ENCODE measurements around the gene HPS1.

Gene HPS1

DNA sequence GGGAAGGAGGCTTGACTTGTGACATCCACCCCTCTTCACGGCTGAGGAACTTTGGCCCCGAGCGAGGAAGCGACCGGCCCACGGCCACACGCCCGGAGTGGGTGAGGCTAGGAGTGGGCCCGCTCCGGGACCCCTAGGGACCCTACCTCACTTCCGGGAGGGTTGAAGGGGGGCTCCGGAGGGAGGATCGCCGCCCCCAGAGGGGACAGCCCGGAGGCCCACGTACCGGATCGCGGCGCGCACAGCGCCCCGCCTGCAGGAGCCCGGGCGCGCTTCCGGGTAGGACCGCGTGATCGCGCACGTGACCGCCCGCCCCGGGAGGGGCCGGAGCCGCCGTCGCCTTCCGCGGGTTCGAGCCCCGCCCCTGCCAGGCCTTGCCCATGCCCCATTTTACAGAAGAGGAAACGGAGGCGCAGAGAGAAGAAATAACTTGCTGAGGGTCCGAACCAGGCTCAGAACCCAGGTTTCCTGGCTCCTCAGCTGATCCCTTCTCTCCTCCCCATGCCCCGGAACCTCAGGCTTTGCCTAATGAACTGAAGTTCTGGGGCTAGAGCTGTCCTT is at the start of gene HPS1:
Gene HPS1, minus strand, starts transcription at position 275 of the 561 bp plus-strand sequence. CDS start 3,695 bp downstream, outside the sequence.
- ATAC-seq = peak; percentile 93
- Mint-ChIP-seq H3K9me3 (no peaks in the 10 kb centered on the region), H3K4me1 (peaks cover 39% of the 10 kb centered on the region), H3K36me3 (peaks cover 41% of the 10 kb centered on the region), H3K27ac (peak within 1 kb of the TSS; percentile 94), H3K4me3 (peak within 1 kb of the TSS; percentile 88)
- peak; percentile 83 to 93 for DNase-seq (ENCODE audit: low spot score in 2 of 2)

GRCh38 chr10:98492763-98493162 is 46.0 kb upstream of the HPS1 start:
- DNase-seq (ENCODE audit: low spot score in 2 of 2) = no peak
- no peaks in the 10 kb centered on the region for H3K4me1 Mint-ChIP-seq
- H3K9me3 Mint-ChIP-seq = peaks cover 12% of the 10 kb centered on the region
- no peak overlapping the region for H3K4me3 Mint-ChIP-seq
- ATAC-seq = no peak
- no peak overlapping the region for H3K27ac Mint-ChIP-seq
- no peaks in the 10 kb centered on the region for H3K36me3 Mint-ChIP-seq

DNA sequence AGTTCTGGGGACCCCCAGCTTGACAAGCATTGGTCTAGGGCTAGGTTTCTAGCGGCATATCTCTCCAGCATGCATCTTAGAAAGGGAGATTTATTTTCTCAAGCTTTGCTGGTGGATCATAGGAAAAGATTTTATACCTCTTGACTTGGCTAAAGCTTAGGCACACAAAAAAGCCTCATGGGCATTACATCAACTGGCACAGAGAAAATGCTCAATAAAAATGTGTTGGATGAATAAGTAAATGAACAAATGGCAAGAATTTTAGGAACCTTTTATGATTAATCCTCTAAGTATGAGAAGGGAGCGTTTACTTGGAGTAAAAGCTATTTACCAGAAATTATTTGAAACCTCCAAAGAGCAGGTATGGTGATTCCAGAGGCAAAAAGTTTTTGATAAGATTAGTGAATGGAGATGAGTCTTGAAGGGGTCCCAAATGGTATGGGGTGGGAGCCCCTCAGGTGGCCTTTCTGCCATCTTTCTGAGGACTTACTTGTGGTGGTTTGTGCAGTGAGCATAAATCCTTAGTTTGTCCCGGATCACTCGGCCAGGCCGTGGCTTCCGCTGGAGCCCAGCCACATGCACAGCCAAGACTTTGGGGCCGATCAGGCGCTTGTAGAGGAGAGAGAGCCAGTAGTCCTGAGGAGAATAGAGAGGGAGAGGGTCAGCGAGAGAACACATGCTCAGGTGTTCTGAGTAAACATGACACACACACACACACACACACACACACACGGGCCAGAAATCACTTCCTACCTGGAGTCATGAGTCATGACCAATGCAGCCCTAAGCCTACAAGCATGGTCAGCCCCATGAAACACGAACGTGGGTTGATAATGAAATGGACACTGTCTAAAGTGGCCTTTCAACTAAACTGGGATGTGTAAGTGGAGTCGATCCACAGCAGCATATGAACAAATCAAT is 43.1 kb upstream of the HPS1 start:
- H3K4me1 Mint-ChIP-seq = no peaks in the 10 kb centered on the region
- no peak overlapping the region for H3K27ac Mint-ChIP-seq
- H3K9me3 Mint-ChIP-seq = peaks cover 3% of the 10 kb centered on the region
- no peaks in the 10 kb centered on the region for H3K36me3 Mint-ChIP-seq
- no peak overlapping the region for H3K4me3 Mint-ChIP-seq
- no peak for ATAC-seq
- no peak for DNase-seq (ENCODE audit: low spot score in 2 of 2)

DNA sequence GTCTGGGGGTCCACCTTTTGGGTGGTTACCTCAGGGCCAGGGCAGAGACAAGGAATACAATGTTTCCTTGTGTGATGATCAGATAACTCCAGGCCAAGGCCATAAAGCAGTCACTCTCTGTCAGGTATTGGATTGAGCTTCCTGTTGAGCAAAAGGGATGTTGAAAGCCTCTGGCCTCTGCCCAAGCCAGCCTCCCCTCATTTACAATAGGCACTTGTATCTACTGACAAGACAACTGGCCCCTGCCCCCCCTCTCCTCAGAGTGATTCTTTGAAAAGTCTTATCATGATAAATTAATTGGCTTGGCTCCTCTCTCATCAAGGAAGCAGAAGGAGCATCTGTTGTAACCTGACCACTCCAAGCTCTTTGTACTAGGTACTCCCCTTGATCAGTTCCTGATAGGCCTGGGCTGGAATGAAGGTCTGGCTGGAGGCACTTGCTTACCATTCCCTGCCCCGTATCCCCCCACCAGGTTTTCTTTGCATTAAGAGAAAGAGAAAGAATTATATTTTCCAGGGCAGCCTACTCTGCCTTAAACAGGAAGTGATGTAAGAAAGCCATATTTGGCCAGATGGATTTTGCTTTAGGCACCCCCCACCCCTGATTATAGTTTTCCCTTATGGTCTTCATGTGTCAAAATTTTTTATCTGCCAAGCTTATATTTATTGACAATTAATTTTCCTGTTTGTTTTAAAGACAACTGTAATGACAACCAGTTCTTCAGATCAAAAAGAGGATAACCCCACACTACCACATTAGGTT is 42.1 kb upstream of the HPS1 start:
- Mint-ChIP-seq H3K27ac (no peak overlapping the region), H3K4me3 (no peak overlapping the region), H3K36me3 (no peaks in the 10 kb centered on the region), H3K9me3 (no peaks in the 10 kb centered on the region), H3K4me1 (no peaks in the 10 kb centered on the region)
- ATAC-seq = no peak
- DNase-seq (ENCODE audit: low spot score in 2 of 2) = no peak

- Mint-ChIP-seq H3K9me3 (no peaks in the 10 kb centered on the region), H3K36me3 (no peaks in the 10 kb centered on the region), H3K27ac (no peak overlapping the region), H3K4me1 (peaks cover under 1% of the 10 kb centered on the region), H3K4me3 (no peak overlapping the region)
- DNase-seq (ENCODE audit: low spot score in 2 of 2) (no peak), ATAC-seq (no peak)
Measured at GRCh38 chr10:98487649-98488048, 40.9 kb upstream of the HPS1 start.

DNA sequence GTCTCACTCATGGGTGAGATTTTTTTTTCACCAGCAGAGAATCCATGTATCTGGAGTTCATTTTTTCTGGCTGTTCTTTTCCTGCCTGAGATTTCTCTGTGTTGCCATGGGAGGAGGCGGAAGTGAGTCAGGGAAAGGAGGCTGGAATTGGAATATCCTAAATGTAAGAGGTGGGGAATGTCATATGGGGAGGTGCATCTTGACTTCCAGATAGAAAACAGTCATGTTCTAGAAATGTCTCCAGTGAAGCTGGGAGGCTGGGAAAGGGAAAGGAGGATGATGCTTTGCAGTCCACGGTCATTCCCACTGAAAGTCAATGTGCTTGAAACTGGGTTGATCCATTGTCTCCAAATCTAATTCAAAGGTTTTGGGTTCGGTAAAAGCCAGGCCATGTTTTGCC is 39.7 kb upstream of the HPS1 start:
- Mint-ChIP-seq H3K27ac (no peak overlapping the region), H3K9me3 (no peaks in the 10 kb centered on the region), H3K4me3 (no peak overlapping the region), H3K4me1 (peaks cover 8% of the 10 kb centered on the region), H3K36me3 (no peaks in the 10 kb centered on the region)
- DNase-seq (ENCODE audit: low spot score in 2 of 2) (no peak), ATAC-seq (no peak)

- H3K36me3 Mint-ChIP-seq = no peaks in the 10 kb centered on the region
- no peaks in the 10 kb centered on the region for H3K9me3 Mint-ChIP-seq
- no peak overlapping the region for H3K4me3 Mint-ChIP-seq
- ATAC-seq (no peak), DNase-seq (ENCODE audit: low spot score in 2 of 2) (no peak)
- no peak overlapping the region for H3K27ac Mint-ChIP-seq
- peaks cover 8% of the 10 kb centered on the region for H3K4me1 Mint-ChIP-seq
Measured at GRCh38 chr10:98485959-98486358, 39.2 kb upstream of the HPS1 start.

DNA sequence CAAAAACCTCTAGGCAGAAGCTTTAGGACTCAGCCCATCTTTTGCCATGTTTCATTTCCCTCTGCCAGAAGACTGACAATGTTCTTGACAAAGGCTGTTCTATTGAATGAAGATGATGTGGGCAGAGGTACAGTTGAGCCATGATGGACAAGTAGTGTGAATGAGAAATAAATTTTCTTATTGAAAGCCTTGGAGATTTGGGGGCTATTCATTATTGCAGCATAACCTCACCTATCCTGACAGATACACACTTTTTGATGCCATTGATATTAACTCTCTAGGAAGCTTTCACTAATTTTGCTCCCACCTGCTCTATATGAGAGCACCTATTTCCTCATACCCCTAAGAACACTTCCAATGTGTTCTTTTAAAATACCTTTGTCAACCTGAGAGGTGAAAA is 36.9 kb upstream of the HPS1 start:
- Mint-ChIP-seq H3K4me3 (no peak overlapping the region), H3K9me3 (no peaks in the 10 kb centered on the region), H3K36me3 (no peaks in the 10 kb centered on the region), H3K4me1 (peaks cover 8% of the 10 kb centered on the region), H3K27ac (no peak overlapping the region)
- ATAC-seq (no peak), DNase-seq (ENCODE audit: low spot score in 2 of 2) (no peak)

DNA sequence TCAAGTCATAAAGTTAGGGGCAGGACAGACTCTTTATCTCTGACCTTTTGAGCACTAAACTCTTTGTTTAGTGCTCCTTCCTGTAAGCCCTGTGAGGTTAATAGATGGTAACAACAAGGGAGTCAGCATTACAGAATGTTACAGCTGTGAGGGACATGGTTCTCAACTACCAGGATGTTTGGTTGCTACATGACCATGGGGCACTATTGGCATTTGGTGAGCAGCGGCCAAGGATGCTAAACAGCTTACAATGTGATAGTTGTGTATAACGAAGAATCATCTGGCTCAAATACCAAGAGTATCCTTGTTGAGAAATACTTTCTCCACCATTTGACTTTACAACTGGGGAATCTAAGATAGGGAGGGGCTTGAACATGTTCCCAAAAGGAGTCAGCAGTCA is 35.4 kb upstream of the HPS1 start:
- ATAC-seq (no peak), DNase-seq (ENCODE audit: low spot score in 2 of 2) (no peak)
- Mint-ChIP-seq H3K4me3 (no peak overlapping the region), H3K4me1 (peaks cover 8% of the 10 kb centered on the region), H3K9me3 (no peaks in the 10 kb centered on the region), H3K27ac (no peak overlapping the region), H3K36me3 (no peaks in the 10 kb centered on the region)

DNA sequence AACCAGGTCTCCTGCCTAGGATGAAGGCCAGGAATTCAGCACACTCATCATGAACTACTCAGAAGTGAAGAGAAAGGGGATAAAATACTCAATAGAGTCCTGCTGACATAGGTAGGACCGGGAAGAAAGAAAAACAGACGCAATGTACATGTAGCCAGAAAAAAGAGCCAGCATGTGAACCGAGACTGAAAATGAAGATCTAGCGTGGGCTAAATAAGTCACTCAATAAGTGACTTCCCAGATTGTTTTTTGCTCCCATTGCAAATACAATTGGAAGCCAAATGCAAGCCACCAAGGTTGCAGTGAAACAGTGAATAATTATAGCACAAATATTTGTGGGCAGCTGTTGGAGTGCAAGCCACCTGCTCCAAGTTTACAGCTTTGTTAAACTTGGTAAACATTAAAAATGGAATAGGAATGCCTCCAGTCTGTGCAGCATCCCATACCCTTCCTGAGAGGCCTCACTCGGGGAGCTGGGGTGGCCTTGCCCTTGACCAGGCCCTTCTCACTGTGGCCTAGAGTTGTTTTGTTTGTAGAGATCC is 34.7 kb upstream of the HPS1 start:
- Mint-ChIP-seq H3K27ac (no peak overlapping the region), H3K9me3 (no peaks in the 10 kb centered on the region), H3K4me1 (peaks cover 8% of the 10 kb centered on the region), H3K4me3 (no peak overlapping the region), H3K36me3 (no peaks in the 10 kb centered on the region)
- ATAC-seq = no peak
- no peak for DNase-seq (ENCODE audit: low spot score in 2 of 2)

DNA sequence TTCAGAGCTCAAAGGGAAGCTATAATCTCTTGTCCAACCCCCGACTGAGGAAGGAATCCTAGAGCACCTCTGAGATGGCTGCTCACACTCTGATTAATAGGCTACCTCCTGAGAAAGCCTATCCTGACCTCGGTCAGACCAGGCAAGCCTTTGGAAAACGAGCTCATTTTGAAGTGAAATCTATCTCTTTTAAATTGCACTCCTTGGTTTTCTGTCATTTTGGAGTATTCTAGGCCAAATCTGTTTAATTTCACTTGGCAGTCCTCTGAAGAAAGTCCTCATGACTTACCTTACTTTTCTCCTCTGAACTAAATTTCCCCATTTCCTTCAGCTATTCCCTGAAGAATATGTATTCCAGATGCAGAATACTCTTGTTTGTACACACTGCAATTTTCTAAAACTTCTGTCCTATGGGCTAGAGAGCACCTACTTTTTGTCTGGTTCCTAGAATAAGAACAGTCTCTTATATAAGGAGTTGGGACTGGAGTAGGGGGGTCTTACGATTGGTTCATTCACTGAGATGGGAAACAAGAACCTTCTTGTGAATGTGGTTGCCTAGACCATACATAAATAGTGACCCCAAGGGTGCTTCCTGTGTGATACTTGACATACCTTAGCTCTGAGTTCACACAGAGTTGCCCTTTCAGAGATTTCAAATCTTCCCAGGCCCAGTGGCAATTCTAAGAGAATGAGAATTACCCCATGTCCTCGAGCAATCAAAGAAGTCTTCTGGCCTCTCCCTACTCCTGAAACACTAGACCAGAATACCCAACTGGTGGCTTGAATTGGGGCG is 31.9 kb upstream of the HPS1 start:
- H3K27ac Mint-ChIP-seq = no peak overlapping the region
- no peaks in the 10 kb centered on the region for H3K36me3 Mint-ChIP-seq
- H3K4me1 Mint-ChIP-seq = peaks cover 8% of the 10 kb centered on the region
- ATAC-seq = no peak
- H3K9me3 Mint-ChIP-seq = no peaks in the 10 kb centered on the region
- DNase-seq (ENCODE audit: low spot score in 2 of 2) = no peak
- no peak overlapping the region for H3K4me3 Mint-ChIP-seq

- no peak overlapping the region for H3K27ac Mint-ChIP-seq
- no peaks in the 10 kb centered on the region for H3K36me3 Mint-ChIP-seq
- ATAC-seq (no peak), DNase-seq (ENCODE audit: low spot score in 2 of 2) (no peak)
- no peaks in the 10 kb centered on the region for H3K9me3 Mint-ChIP-seq
- peaks cover 8% of the 10 kb centered on the region for H3K4me1 Mint-ChIP-seq
- no peak overlapping the region for H3K4me3 Mint-ChIP-seq
Measured at GRCh38 chr10:98477861-98478260, 31.1 kb upstream of the HPS1 start.

DNA sequence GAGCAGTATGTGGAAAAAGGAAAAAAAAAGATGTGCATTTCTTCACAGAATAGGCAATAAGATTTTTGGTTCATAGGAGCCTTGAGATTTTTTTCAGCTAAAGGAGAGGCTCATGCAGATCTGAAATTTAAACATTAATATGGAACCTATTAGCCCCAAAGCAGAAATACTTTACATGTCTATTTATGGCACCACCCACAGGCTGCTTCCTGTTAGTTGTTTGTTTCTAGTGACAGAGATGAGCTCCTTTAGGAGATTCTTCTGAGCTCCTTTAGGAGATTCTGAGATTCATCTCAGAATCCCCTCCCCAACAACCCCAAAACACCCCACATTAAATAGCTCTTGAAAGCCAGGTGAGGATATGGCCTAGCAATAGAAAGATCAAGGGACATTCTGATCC is 27.9 kb upstream of the HPS1 start:
- Mint-ChIP-seq H3K36me3 (no peaks in the 10 kb centered on the region), H3K4me1 (no peaks in the 10 kb centered on the region), H3K9me3 (no peaks in the 10 kb centered on the region), H3K4me3 (no peak overlapping the region), H3K27ac (no peak overlapping the region)
- ATAC-seq (no peak), DNase-seq (ENCODE audit: low spot score in 2 of 2) (no peak)

DNA sequence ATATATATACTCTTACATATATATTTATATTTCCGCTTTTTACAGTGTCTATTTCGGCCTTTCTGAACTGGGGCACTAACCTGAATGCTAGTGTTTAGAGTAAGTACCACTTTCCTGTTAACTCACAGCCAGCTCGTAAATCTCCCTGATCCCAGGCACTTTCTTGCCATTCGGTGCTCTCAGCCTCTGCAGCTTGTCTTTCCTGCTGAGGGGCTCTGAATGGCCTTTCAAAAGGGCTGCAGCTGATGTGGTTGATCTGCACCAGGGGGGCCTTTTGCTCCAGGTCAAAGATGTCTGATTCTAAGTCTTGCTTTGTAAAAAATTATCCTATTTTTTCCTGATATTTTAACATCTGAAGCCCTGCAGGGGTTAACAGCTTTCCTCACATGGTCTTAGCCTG is 25.5 kb upstream of the HPS1 start:
- Mint-ChIP-seq H3K36me3 (no peaks in the 10 kb centered on the region), H3K9me3 (no peaks in the 10 kb centered on the region), H3K27ac (no peak overlapping the region), H3K4me3 (no peak overlapping the region), H3K4me1 (peaks cover 10% of the 10 kb centered on the region)
- DNase-seq (ENCODE audit: low spot score in 2 of 2) (no peak), ATAC-seq (no peak)

- DNase-seq (ENCODE audit: low spot score in 2 of 2) = no peak
- peaks cover 13% of the 10 kb centered on the region for H3K4me1 Mint-ChIP-seq
Measured at GRCh38 chr10:98470850-98471249, 24.1 kb upstream of the HPS1 start.

More at GRCh38 chr10:98470850-98471249, 24.1 kb upstream of the HPS1 start:
- Mint-ChIP-seq H3K36me3 (no peaks in the 10 kb centered on the region), H3K27ac (no peak overlapping the region), H3K9me3 (no peaks in the 10 kb centered on the region), H3K4me3 (no peak overlapping the region)
- no peak for ATAC-seq
